ENCODE measurements around the gene ZNF57.

DNA sequence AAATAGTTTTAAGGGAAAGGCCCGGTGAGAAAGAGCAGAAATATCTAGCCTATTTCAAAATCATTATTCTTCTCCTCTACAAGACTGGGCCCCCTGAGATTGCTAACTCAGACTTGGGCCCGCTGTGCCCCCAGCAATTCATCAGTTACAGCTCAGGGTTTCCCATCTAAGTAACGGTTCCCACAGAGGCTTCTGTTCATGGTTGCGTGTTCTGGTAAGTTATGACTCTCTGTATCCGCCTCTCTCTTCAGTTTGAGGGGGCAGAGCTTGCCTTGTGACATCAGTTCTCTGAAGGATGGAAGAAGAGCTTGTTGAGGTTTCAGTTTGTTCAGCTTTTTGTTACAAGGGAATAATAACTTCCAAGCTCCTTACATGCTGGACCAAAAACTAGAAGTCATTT is 11.6 kb downstream of the ZNF57 start:
- TF ChIP-seq, protein P1, sequence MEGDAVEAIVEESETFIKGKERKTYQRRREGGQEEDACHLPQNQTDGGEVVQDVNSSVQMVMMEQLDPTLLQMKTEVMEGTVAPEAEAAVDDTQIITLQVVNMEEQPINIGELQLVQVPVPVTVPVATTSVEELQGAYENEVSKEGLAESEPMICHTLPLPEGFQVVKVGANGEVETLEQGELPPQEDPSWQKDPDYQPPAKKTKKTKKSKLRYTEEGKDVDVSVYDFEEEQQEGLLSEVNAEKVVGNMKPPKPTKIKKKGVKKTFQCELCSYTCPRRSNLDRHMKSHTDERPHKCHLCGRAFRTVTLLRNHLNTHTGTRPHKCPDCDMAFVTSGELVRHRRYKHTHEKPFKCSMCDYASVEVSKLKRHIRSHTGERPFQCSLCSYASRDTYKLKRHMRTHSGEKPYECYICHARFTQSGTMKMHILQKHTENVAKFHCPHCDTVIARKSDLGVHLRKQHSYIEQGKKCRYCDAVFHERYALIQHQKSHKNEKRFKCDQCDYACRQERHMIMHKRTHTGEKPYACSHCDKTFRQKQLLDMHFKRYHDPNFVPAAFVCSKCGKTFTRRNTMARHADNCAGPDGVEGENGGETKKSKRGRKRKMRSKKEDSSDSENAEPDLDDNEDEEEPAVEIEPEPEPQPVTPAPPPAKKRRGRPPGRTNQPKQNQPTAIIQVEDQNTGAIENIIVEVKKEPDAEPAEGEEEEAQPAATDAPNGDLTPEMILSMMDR (IDR thresholded peaks at IDR 0.05), result no peak
- no peak for TF ChIP-seq POLR2A (IDR thresholded peaks at IDR 0.05)
- no peak for TF ChIP-seq EP300 (IDR thresholded peaks at IDR 0.05)
- no peak for TF ChIP-seq POLR2AphosphoS5 (IDR thresholded peaks at IDR 0.05)
